ENCODE results near the gene BAIAP2. TPM values are rescaled to one million over a fixed set of nuclear protein-coding genes. Genes with fewer than 3 reads are reported as not detected.

BAIAP2 gene
- total RNA-seq, 6 donors from 2014 or later, result 90.7 to 231 (median 123) TPM

GRCh38 chr17:81100668-81101067 is 65.7 kb downstream of the BAIAP2 start:
- WGBS, 2 donors, result 88 to 100% methylated on average over 10 of the region's 10 CpGs

GRCh38 chr17:81101614-81102306 is 66.8 kb downstream of the BAIAP2 start:
- peak; percentile 90 to 92 for ATAC-seq (ENCODE audit: low FRiP score in 2 of 2)
- no peaks in the 10 kb centered on the region for H3K27me3 ChIP-seq
- no peak overlapping the region for H3K4me3 ChIP-seq
- peaks cover 15 to 35% (median 20%) of the 10 kb centered on the region in 4 donors for H3K4me1 ChIP-seq
- TF ChIP-seq CTCF (IDR thresholded peaks at IDR 0.05) (peak; percentile 99 to 100 (median 100)), POLR2AphosphoS5 (IDR thresholded peaks at IDR 0.05) (peak in 1 of 2 donors; percentile 9), EP300 (IDR thresholded peaks at IDR 0.05) (no peak)
- peaks cover 21 to 78% (median 63%) of the 10 kb centered on the region in 4 donors for H3K36me3 ChIP-seq
- DNase-seq, result peak; percentile 90 to 96
- WGBS, 2 donors, result 69 to 80% methylated on average over 6 to 25 of the region's 33 CpGs
- H3K27ac ChIP-seq, result peak overlapping the region in 1 of 4 donors; percentile 6
- H3K9me3 ChIP-seq, result no peaks in the 10 kb centered on the region

More at GRCh38 chr17:81100668-81101067, 65.7 kb downstream of the BAIAP2 start:
- Histone ChIP-seq H3K9me3 (no peaks in the 10 kb centered on the region), H3K36me3 (peaks cover 19 to 67% (median 52%) of the 10 kb centered on the region in 4 donors), H3K4me1 (peaks cover 26 to 46% (median 30%) of the 10 kb centered on the region in 4 donors), H3K4me3 (no peak overlapping the region), H3K27ac (peak overlapping the region in 1 of 4 donors; percentile 6), H3K27me3 (no peaks in the 10 kb centered on the region)
- DNase-seq, result no peak
- no peak for ATAC-seq (ENCODE audit: low FRiP score in 2 of 2)
- TF ChIP-seq POLR2AphosphoS5 (IDR thresholded peaks at IDR 0.05) (no peak), CTCF (IDR thresholded peaks at IDR 0.05) (no peak), EP300 (IDR thresholded peaks at IDR 0.05) (no peak), POLR2A (IDR thresholded peaks at IDR 0.05) (no peak)

- Histone ChIP-seq H3K9me3 (no peaks in the 10 kb centered on the region), H3K4me3 (no peak overlapping the region), H3K4me1 (peaks cover 9 to 29% (median 14%) of the 10 kb centered on the region in 4 donors), H3K27me3 (no peaks in the 10 kb centered on the region), H3K36me3 (peaks cover 25 to 84% (median 69%) of the 10 kb centered on the region in 4 donors), H3K27ac (no peak overlapping the region)
- no peak for ATAC-seq (ENCODE audit: low FRiP score in 2 of 2)
- DNase-seq, result no peak
- whole genome bisulfite sequencing, 2 donors, result 85 to 91% methylated on average over 12 of the region's 12 CpGs
- TF ChIP-seq EP300 (IDR thresholded peaks at IDR 0.05), result no peak
- TF ChIP-seq POLR2AphosphoS5 (IDR thresholded peaks at IDR 0.05), result no peak
- TF ChIP-seq CTCF (IDR thresholded peaks at IDR 0.05), result no peak
- TF ChIP-seq POLR2A (IDR thresholded peaks at IDR 0.05), result no peak
These were observed 67.4 kb downstream of the BAIAP2 start for GRCh38 chr17:81102352-81102751.

- H3K36me3 ChIP-seq, result peaks cover 25 to 89% (median 74%) of the 10 kb centered on the region in 4 donors
These were observed 67.9 kb downstream of the BAIAP2 start for GRCh38 chr17:81102869-81103268.

More at GRCh38 chr17:81102869-81103268, 67.9 kb downstream of the BAIAP2 start:
- no peak for ATAC-seq (ENCODE audit: low FRiP score in 2 of 2)
- Histone ChIP-seq H3K9me3 (no peaks in the 10 kb centered on the region), H3K27ac (no peak overlapping the region), H3K4me3 (no peak overlapping the region), H3K27me3 (no peaks in the 10 kb centered on the region), H3K4me1 (peaks cover 4 to 24% (median 8%) of the 10 kb centered on the region in 4 donors)
- no peak for TF ChIP-seq POLR2AphosphoS5 (IDR thresholded peaks at IDR 0.05)
- no peak for TF ChIP-seq CTCF (IDR thresholded peaks at IDR 0.05)
- no peak for TF ChIP-seq POLR2A (IDR thresholded peaks at IDR 0.05)
- TF ChIP-seq EP300 (IDR thresholded peaks at IDR 0.05), result no peak
- 86 to 97% methylated on average over 10 to 17 of the region's 17 CpGs for WGBS, 2 donors
- DNase-seq, result peak in 1 of 2 donors; percentile 81
